ENCODE data around the gene SAE1. TPM values are rescaled to one million over a fixed set of nuclear protein-coding genes. Genes with fewer than 3 reads are reported as not detected.
"Not testable (repeated sequence)": the region's sequence is repeated elsewhere in the genome, so short reads cannot be mapped to it uniquely, and the experiment has no call there.

SAE1 gene
- total and polyA plus RNA-seq, 2 donors (not counting 1 experiment from before 2014, with no cell fraction given) = 26.5 to 45.1 TPM

DNA sequence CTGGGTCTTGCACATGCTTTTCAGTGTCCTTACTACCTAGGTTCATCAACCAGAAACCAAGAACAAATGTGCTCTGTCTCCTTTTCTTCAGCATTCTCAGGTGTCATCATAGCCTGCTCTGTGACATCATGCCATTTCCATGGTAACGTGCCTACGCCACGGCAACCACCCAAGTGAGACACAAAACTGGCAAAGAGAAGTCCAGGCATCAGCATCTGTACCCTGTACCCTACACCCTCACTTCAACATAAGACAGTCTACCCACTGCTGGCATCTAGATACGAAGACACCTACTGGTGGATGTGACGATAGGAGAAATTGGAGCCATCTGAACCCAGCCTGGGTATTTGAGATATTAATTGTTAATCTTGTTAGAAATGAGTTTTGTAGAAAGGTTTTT is 30.3 kb upstream of the SAE1 start:
- peaks cover 53% of the 10 kb centered on the region for H4K20me1 ChIP-seq (ENCODE audit: control insufficient read depth, insufficient read depth, low read length, poor library complexity, severe bottlenecking)
- peaks cover 3 to 10% of the 10 kb centered on the region in 2 donors for H3K4me1 ChIP-seq (ENCODE audit: control insufficient read depth in 2 of 2, insufficient read depth in 2 of 2, low read length in 2 of 2)
- WGBS (ENCODE audit: insufficient coverage) = 96% methylated on average over 3 of the region's 5 CpGs
- H3K27ac ChIP-seq (ENCODE audit: low read length in 2 of 2) = no peak overlapping the region
- peaks cover 37% of the 10 kb centered on the region for H3K4me1 Mint-ChIP-seq
- no peak overlapping the region for H3K4me3 Mint-ChIP-seq
- ChIA-PET CTCF (no interaction called here), POLR2A (no interaction called here)
- no peak for DNase-seq
- TF ChIP-seq EZH2 (IDR thresholded peaks at IDR 0.05; ENCODE audit: borderline replicate concordance, insufficient read depth, low read depth, low read length, poor library complexity, severe bottlenecking) (no peak), CTCF (IDR thresholded peaks at IDR 0.05) (no peak)
- no peak overlapping the region for H3K4me2 ChIP-seq (replicated peaks; ENCODE audit: low read depth, low read length, poor library complexity, severe bottlenecking)
- H3K9me3 ChIP-seq (ENCODE audit: control extremely low read depth in 1 of 3, control insufficient read depth in 2 of 3, insufficient read depth in 1 of 3, low read length in 2 of 3) = no peaks in the 10 kb centered on the region
- no peaks in the 10 kb centered on the region for H3K27me3 Mint-ChIP-seq
- no peaks in the 10 kb centered on the region for H3K9me3 Mint-ChIP-seq (ENCODE audit: insufficient read depth)
- H3K9ac ChIP-seq (ENCODE audit: low read length) = no peak overlapping the region
- no peak overlapping the region for H3K4me3 ChIP-seq (ENCODE audit: control extremely low read depth in 1 of 5, extremely low read depth in 1 of 5, insufficient read depth in 1 of 5, low read depth in 2 of 5, low read length in 4 of 5)
- peaks cover 98% of the 10 kb centered on the region for H3K79me2 ChIP-seq (ENCODE audit: control insufficient read depth, insufficient read depth, low read length)
- H3K36me3 ChIP-seq (replicated peaks in 1 of 2; ENCODE audit: control extremely low read depth in 1 of 2, control insufficient read depth in 1 of 2, extremely low read depth in 1 of 2, insufficient read depth in 2 of 2, low read length in 1 of 2) = peaks cover 4 to 30% of the 10 kb centered on the region in 2 experiments
- intact Hi-C loops (cut with micrococcal nuclease) = no loop called here
- H2AFZ ChIP-seq (ENCODE audit: insufficient read depth, low read depth, low read length, poor library complexity, severe bottlenecking) = no peak overlapping the region
- ATAC-seq (ENCODE audit: low read depth) = no peak
- no peak overlapping the region for H3K27ac Mint-ChIP-seq
- no peaks in the 10 kb centered on the region for H3K27me3 ChIP-seq (replicated peaks in 1 of 4; ENCODE audit: control extremely low read depth in 1 of 4, control insufficient read depth in 3 of 4, insufficient read depth in 4 of 4, low read length in 3 of 4)

DNA sequence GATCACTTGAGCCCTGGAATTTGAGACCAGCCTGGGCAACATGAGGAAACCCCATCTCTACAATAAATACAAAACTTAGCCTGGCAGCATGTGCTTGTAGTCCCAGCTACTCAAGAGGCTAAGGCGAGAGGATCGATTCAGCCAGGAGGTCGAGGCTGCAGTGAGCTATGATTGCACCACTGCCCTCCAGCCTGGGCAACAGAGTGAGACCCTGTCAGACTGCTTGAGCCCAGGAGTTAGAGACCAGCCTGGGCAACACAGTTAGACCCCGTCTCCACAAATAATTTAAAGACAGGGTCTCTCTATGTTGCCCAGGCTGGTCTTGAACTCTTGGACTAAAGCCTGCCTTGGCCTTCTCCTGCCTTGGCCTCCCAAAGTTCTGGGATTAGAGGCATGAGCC is 29.5 kb upstream of the SAE1 start:
- Histone ChIP-seq H3K79me2 (ENCODE audit: control insufficient read depth, insufficient read depth, low read length) (peaks cover 98% of the 10 kb centered on the region), H4K20me1 (ENCODE audit: control insufficient read depth, insufficient read depth, low read length, poor library complexity, severe bottlenecking) (peaks cover 49% of the 10 kb centered on the region), H3K36me3 (replicated peaks in 1 of 2; ENCODE audit: control extremely low read depth in 1 of 2, control insufficient read depth in 1 of 2, extremely low read depth in 1 of 2, insufficient read depth in 2 of 2, low read length in 1 of 2) (peaks cover 7 to 28% of the 10 kb centered on the region in 2 experiments)
- H3K9me3 ChIP-seq (ENCODE audit: control extremely low read depth in 1 of 3, control insufficient read depth in 2 of 3, insufficient read depth in 1 of 3, low read length in 2 of 3); H3K4me3 Mint-ChIP-seq; H3K4me2 ChIP-seq (replicated peaks; ENCODE audit: low read depth, low read length, poor library complexity, severe bottlenecking); intact Hi-C loops (cut with micrococcal nuclease); ATAC-seq (ENCODE audit: low read depth); H3K27me3 Mint-ChIP-seq; H3K27ac ChIP-seq (ENCODE audit: low read length in 2 of 2); H3K9me3 Mint-ChIP-seq (ENCODE audit: insufficient read depth); POLR2A ChIA-PET; H2AFZ ChIP-seq (ENCODE audit: insufficient read depth, low read depth, low read length, poor library complexity, severe bottlenecking); H3K4me3 ChIP-seq (ENCODE audit: control extremely low read depth in 1 of 5, extremely low read depth in 1 of 5, insufficient read depth in 1 of 5, low read depth in 2 of 5, low read length in 4 of 5); H3K9ac ChIP-seq (ENCODE audit: low read length); H3K27me3 ChIP-seq (replicated peaks in 1 of 4; ENCODE audit: control extremely low read depth in 1 of 4, control insufficient read depth in 3 of 4, insufficient read depth in 4 of 4, low read length in 3 of 4); DNase-seq; H3K4me1 ChIP-seq (ENCODE audit: control insufficient read depth in 2 of 2, insufficient read depth in 2 of 2, low read length in 2 of 2); H3K27ac Mint-ChIP-seq: not testable (repeated sequence)
- CTCF ChIA-PET = interaction anchor here (1.0 kb wide), 1 partner anchor 13 kb away, joined by 3 read pairs; the partner anchor contains the start of gene ZC3H4
- peaks cover 41% of the 10 kb centered on the region for H3K4me1 Mint-ChIP-seq
- WGBS (ENCODE audit: insufficient coverage) = 99% methylated on average over 4 of the region's 4 CpGs
